Bone marrow (tissue), 2 donors: Measurements from ENCODE around the gene SPINDOC.
A peak's percentile ranks its signal among the peaks of the same experiment; 100 is the strongest.
"Not testable (repeated sequence)": the region's sequence is repeated elsewhere in the genome, so short reads cannot be mapped to it uniquely, and the experiment has no call there.

Experiments
- DNase-seq, 2 donors: peaks; one replicate each; lab custom pipeline; 2025; lab: John Stamatoyannopoulos, UW

The SPINDOC gene

GRCh38 chr11:63813035-63813562 is at the start of gene SPINDOC:
Gene SPINDOC, plus strand, starts transcription at chr11:63813456. Its CDS starts 231 bp downstream, at chr11:63813687.
- DNase-seq, result peak in 1 of 2 donors; percentile 47

- DNase-seq, result no peak
Measured at GRCh38 chr11:63763496-63764339, 49.5 kb upstream of the SPINDOC start.

GRCh38 chr11:63764340-63764678 is 48.9 kb upstream of the SPINDOC start:
- no peak for DNase-seq

- no peak for DNase-seq
Measured at GRCh38 chr11:63764679-63765647, 48.3 kb upstream of the SPINDOC start.

GRCh38 chr11:63765688-63766241 is 47.5 kb upstream of the SPINDOC start:
- no peak for DNase-seq

- DNase-seq, result no peak
Measured at GRCh38 chr11:63766531-63767235, 46.6 kb upstream of the SPINDOC start.

- no peak for DNase-seq
Measured at GRCh38 chr11:63767267-63767564, 46.0 kb upstream of the SPINDOC start.

- peak; percentile 19 to 76 for DNase-seq
Measured at GRCh38 chr11:63767565-63768236, 45.6 kb upstream of the SPINDOC start.

GRCh38 chr11:63768237-63769041 is 44.8 kb upstream of the SPINDOC start, which contains the start of gene ZFTA:
Gene ZFTA, minus strand, starts transcription at chr11:63768775. Its CDS starts 153 bp downstream, at chr11:63768622.
- DNase-seq, result peak in 1 of 2 donors; percentile 17

GRCh38 chr11:63769042-63769713 is 44.1 kb upstream of the SPINDOC start:
- DNase-seq, result no peak

- DNase-seq, result no peak
Measured at GRCh38 chr11:63769714-63770455, 43.4 kb upstream of the SPINDOC start.

- DNase-seq, result no peak
Measured at GRCh38 chr11:63770763-63771162, 42.5 kb upstream of the SPINDOC start.

- not testable (repeated sequence) for DNase-seq
Measured at GRCh38 chr11:63771741-63772318, 41.4 kb upstream of the SPINDOC start.

GRCh38 chr11:63775191-63775590 is 38.1 kb upstream of the SPINDOC start:
- no peak for DNase-seq

- no peak for DNase-seq
Measured at GRCh38 chr11:63779039-63779438, 34.2 kb upstream of the SPINDOC start.

GRCh38 chr11:63782749-63783148 is 30.5 kb upstream of the SPINDOC start:
- no peak for DNase-seq

- no peak for DNase-seq
Measured at GRCh38 chr11:63783925-63784592, 29.2 kb upstream of the SPINDOC start.

- DNase-seq, result no peak
Measured at GRCh38 chr11:63785823-63786222, 27.4 kb upstream of the SPINDOC start.
